ENCODE results near the gene CPEB4. TPM values are rescaled to one million over a fixed set of nuclear protein-coding genes. Genes with fewer than 3 reads are reported as not detected.

The CPEB4 gene
- total RNA-seq, 1 experiment from 2014 or later: 8.7 TPM

DNA sequence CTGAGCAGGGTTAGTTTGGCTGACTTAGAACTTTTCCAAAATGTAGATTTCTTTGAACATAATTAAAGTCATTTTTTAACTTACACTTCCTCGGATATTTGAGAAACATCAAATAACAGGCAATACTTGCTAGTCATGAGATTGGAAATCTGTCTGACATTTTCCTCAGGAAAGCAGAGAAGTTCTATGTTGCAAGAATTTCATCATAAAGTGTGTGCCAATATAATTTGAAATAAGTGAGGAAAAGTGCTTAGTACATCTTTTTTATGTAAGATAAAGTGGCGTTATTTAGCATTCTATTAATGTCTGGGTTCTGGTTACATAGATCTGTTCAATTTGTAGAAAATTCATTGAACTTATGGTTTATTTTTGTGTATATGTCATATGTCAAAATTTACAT, 52.1 kb downstream of the CPEB4 start:
- H2BK120ac ChIP-seq (ENCODE audit: low read depth, low read length, poor library complexity, severe bottlenecking): no peak overlapping the region
- no peaks in the 10 kb centered on the region for H4K20me1 ChIP-seq (ENCODE audit: control insufficient read depth, insufficient read depth, insufficient read length)
- peaks cover 43 to 58% of the 10 kb centered on the region in 2 experiments for H3K4me1 Mint-ChIP-seq
- no peaks in the 10 kb centered on the region for H3K9me3 Mint-ChIP-seq
- no peak overlapping the region for H2BK5ac ChIP-seq (ENCODE audit: insufficient read length, low read length)
- no peak overlapping the region for H3K4ac ChIP-seq (ENCODE audit: low read depth, low read length)
- no peaks in the 10 kb centered on the region for H3K79me1 ChIP-seq (ENCODE audit: insufficient read depth, low read depth, low read length, poor library complexity, severe bottlenecking)
- no CpG with 5 or more reads among the region's 2 CpGs for WGBS (ENCODE audit: extremely low coverage, insufficient read length, low lambda C conversion rate)
- H3K27ac Mint-ChIP-seq: peak overlapping the region in 2 of 3 experiments; percentile 56 to 95; a peak in 5 of 7 replicates
- DNase-seq: no peak
- peaks cover 9% of the 10 kb centered on the region; the same call in 1 of the 2 replicates for H3K4me1 ChIP-seq (ENCODE audit: insufficient read depth, low read length)
- H3K4me2 ChIP-seq (ENCODE audit: insufficient read depth, insufficient read length, low read length): no peak overlapping the region
- no peak overlapping the region for H2AFZ ChIP-seq (ENCODE audit: low read length)
- H3K9me3 ChIP-seq (ENCODE audit: control insufficient read depth, low read depth, low read length): no peaks in the 10 kb centered on the region
- no peak overlapping the region for H3K9ac ChIP-seq (ENCODE audit: extremely low read depth, insufficient read length, low read length)
- no peak overlapping the region for H3K56ac ChIP-seq (ENCODE audit: insufficient read length, low read depth, low read length)
- H3K4me3 Mint-ChIP-seq: no peak overlapping the region
- H4K91ac ChIP-seq (ENCODE audit: insufficient read length, low read depth, low read length): no peak overlapping the region
- no peak overlapping the region for H3K18ac ChIP-seq (ENCODE audit: insufficient read length, low read depth, low read length)
- H4K5ac ChIP-seq (ENCODE audit: insufficient read length, low read depth, low read length): no peak overlapping the region
- H2AK5ac ChIP-seq (ENCODE audit: insufficient read length, low read length): no peak overlapping the region
- no peak overlapping the region for H2BK20ac ChIP-seq (ENCODE audit: low read depth, low read length, poor library complexity, severe bottlenecking)
- no peak overlapping the region for H3K14ac ChIP-seq (ENCODE audit: insufficient read depth, low read length)
- no peak overlapping the region for H2BK12ac ChIP-seq (ENCODE audit: insufficient read length, low read depth, low read length)
- H3K36me3 Mint-ChIP-seq (ENCODE audit: insufficient read depth in 1 of 3, low read depth in 3 of 3): no peaks in the 10 kb centered on the region
- no peak overlapping the region for H3K27ac ChIP-seq (ENCODE audit: insufficient read length, low read depth, low read length)
- H3K23me2 ChIP-seq (ENCODE audit: insufficient read length, low read depth, low read length, poor library complexity, severe bottlenecking): no peaks in the 10 kb centered on the region
- H2BK15ac ChIP-seq (ENCODE audit: low read depth, low read length): no peak overlapping the region
- H4K8ac ChIP-seq (replicated peaks; ENCODE audit: insufficient read length, low read depth, low read length): no peak overlapping the region
- H3K27me3 ChIP-seq (ENCODE audit: insufficient read depth, low read length): no peaks in the 10 kb centered on the region
- H3T11ph ChIP-seq (ENCODE audit: low read length): no peak overlapping the region
- no peak overlapping the region for H3K23ac ChIP-seq (ENCODE audit: insufficient read length, low read depth, low read length)
- H3K79me2 ChIP-seq (ENCODE audit: insufficient read depth, low read length): no peaks in the 10 kb centered on the region
- TF ChIP-seq, protein P1, sequence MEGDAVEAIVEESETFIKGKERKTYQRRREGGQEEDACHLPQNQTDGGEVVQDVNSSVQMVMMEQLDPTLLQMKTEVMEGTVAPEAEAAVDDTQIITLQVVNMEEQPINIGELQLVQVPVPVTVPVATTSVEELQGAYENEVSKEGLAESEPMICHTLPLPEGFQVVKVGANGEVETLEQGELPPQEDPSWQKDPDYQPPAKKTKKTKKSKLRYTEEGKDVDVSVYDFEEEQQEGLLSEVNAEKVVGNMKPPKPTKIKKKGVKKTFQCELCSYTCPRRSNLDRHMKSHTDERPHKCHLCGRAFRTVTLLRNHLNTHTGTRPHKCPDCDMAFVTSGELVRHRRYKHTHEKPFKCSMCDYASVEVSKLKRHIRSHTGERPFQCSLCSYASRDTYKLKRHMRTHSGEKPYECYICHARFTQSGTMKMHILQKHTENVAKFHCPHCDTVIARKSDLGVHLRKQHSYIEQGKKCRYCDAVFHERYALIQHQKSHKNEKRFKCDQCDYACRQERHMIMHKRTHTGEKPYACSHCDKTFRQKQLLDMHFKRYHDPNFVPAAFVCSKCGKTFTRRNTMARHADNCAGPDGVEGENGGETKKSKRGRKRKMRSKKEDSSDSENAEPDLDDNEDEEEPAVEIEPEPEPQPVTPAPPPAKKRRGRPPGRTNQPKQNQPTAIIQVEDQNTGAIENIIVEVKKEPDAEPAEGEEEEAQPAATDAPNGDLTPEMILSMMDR (conservative IDR thresholded peaks at IDR 0.05): no peak
- no peaks in the 10 kb centered on the region for H3K27me3 Mint-ChIP-seq (ENCODE audit: low read depth)

Measured in H9 (cell line).